Neuronal stem cell (in vitro differentiated cells): ENCODE data around the gene ATP1B3.
A peak's percentile ranks its signal among the peaks of the same experiment; 100 is the strongest.

Experiments used
- DNase-seq: peaks from one replicate; pipeline ENCODE4 v3.0.0-alpha.2; 2013; ENCODE audit warnings: low spot score
- H2AFZ ChIP-seq: one replicate; pipeline ENCODE4 v1.6.1; 2013; ENCODE audit warnings: mild to moderate bottlenecking, low read length, inconsistent platforms
- H2AK5ac ChIP-seq: 2 replicates; pipeline ENCODE4 v1.6.1; 2013; ENCODE audit warnings: low read depth, mild to moderate bottlenecking, inconsistent platforms, low read length, moderate library complexity, mixed read lengths
- H2BK120ac ChIP-seq: 2 replicates; pipeline ENCODE4 v1.6.1; 2013; ENCODE audit warnings: low read depth, mild to moderate bottlenecking, inconsistent platforms, low read length, moderate library complexity, mixed read lengths
- H2BK12ac ChIP-seq: one replicate; pipeline ENCODE4 v1.6.1; 2013; ENCODE audit warnings: low read length, inconsistent platforms
- H2BK15ac ChIP-seq: 2 replicates; pipeline ENCODE4 v1.6.1; 2013; ENCODE audit warnings: mild to moderate bottlenecking, low read length, inconsistent platforms, mixed read lengths
- H2BK5ac ChIP-seq: one replicate; pipeline ENCODE4 v1.6.1; 2013; ENCODE audit warnings: inconsistent platforms, mild to moderate bottlenecking, low read length, moderate library complexity
- H3K14ac ChIP-seq: one replicate; pipeline ENCODE4 v1.6.1; 2013; ENCODE audit warnings: low read length, inconsistent platforms
- H3K18ac ChIP-seq: 2 replicates; pipeline ENCODE4 v1.6.1; 2013; ENCODE audit warnings: low read length, inconsistent platforms
- H3K23ac ChIP-seq: 2 replicates; pipeline ENCODE4 v1.6.1; 2013; ENCODE audit warnings: low read depth, mild to moderate bottlenecking, mixed read lengths, low read length, inconsistent platforms; ENCODE audit not compliant: poor library complexity
- H3K27ac ChIP-seq: replicated peaks from 3 replicates; pipeline ENCODE4 v1.5.1; 2013; ENCODE audit warnings: low read length, inconsistent platforms
- H3K27me3 ChIP-seq, 3 experiments: 2 replicates each; pipeline ENCODE4 v1.6.1; 2013; ENCODE audit warnings: low read length in 3 of 3, mild to moderate bottlenecking in 2 of 3, inconsistent platforms in 1 of 3, low read depth in 1 of 3, mixed read lengths in 1 of 3, moderate library complexity in 1 of 3; ENCODE audit not compliant: control insufficient read depth in 3 of 3, insufficient read depth in 3 of 3
- H3K36me3 ChIP-seq, 2 donors: replicated peaks in 1 of 2; 2 replicates each; pipeline ENCODE4 v1.6.1; 2013; ENCODE audit warnings: low read length in 2 of 2; ENCODE audit not compliant: control insufficient read depth in 2 of 2, insufficient read depth in 2 of 2
- H3K4ac ChIP-seq: 2 replicates; pipeline ENCODE4 v1.6.1; 2013; ENCODE audit warnings: inconsistent platforms, mild to moderate bottlenecking, low read length, moderate library complexity
- H3K4me1 ChIP-seq, 2 donors: 1 replicate in 1 of 2; 2 replicates in 1 of 2; pipeline ENCODE4 v1.6.1; 2013; ENCODE audit warnings: low read length in 2 of 2, low read depth in 1 of 2; ENCODE audit not compliant: control insufficient read depth in 2 of 2, insufficient read depth in 1 of 2
- H3K4me2 ChIP-seq: one replicate; pipeline ENCODE4 v1.6.1; 2013; ENCODE audit warnings: mild to moderate bottlenecking, low read length, inconsistent platforms; ENCODE audit not compliant: insufficient read depth, poor library complexity, severe bottlenecking
- H3K4me3 ChIP-seq, 2 donors: 2 replicates each; pipeline ENCODE4 v1.5.1; 2013; ENCODE audit warnings: low read length in 2 of 2, mild to moderate bottlenecking in 2 of 2, inconsistent platforms in 1 of 2, moderate library complexity in 1 of 2
- H3K79me1 ChIP-seq: one replicate; pipeline ENCODE4 v1.6.1; 2013; ENCODE audit warnings: low read depth, mild to moderate bottlenecking, inconsistent platforms, low read length, moderate library complexity
- H3K9ac ChIP-seq: one replicate; pipeline ENCODE4 v1.6.1; 2013; ENCODE audit warnings: mild to moderate bottlenecking, low read depth, low read length, inconsistent platforms; ENCODE audit not compliant: poor library complexity
- H3K9me3 ChIP-seq, 2 donors: replicated peaks in 1 of 2; 2 replicates each; pipeline versions ENCODE3 to v1.6.1; 2013; ENCODE audit warnings: low read length in 2 of 2, mild to moderate bottlenecking in 2 of 2, inconsistent platforms in 1 of 2, low read depth in 1 of 2, mixed read lengths in 1 of 2, moderate library complexity in 1 of 2; ENCODE audit not compliant: control insufficient read depth in 2 of 2, insufficient read depth in 1 of 2
- H4K8ac ChIP-seq: one replicate; pipeline ENCODE4 v1.6.1; 2013; ENCODE audit warnings: low read depth, mild to moderate bottlenecking, inconsistent platforms, low read length, moderate library complexity
- H4K91ac ChIP-seq: one replicate; pipeline ENCODE4 v1.6.1; 2013; ENCODE audit warnings: low read length, low read depth, mild to moderate bottlenecking, inconsistent platforms; ENCODE audit not compliant: poor library complexity
- WGBS, 2 donors: extraction: QIAGEN DNeasy Blood & Tissue Kit; methylation state at CpG; one replicate each; pipeline ENCODE4 v1.1.7; 2013; ENCODE audit warnings: missing lambda C conversion rate in 2 of 2, mixed read lengths in 1 of 2; ENCODE audit not compliant: insufficient read length in 2 of 2, insufficient replicate concordance in 1 of 2; ENCODE audit errors: extremely low coverage in 2 of 2; 5-methylcytosine and 5-hydroxymethylcytosine counted together

Gene ATP1B3

DNA sequence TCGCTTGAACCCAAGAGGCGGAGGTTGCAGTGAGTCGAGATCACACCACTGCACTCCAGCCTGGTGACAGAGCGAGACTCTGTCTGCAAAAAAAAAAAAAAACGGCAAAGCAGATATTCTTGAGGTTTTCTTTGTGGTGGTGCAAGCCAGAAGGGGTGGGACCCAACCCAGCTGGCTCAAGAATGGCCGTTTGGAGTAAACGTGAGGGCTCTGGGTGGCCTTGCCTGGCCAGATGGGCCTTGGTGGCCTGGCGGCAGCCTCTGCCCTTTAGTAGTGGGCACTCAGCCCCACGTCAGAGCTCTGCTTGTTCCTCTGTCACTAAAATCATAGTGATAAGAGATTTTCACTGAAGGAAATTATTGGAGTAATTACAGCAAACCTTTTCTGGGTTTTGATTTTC, 50.5 kb downstream of the ATP1B3 start:
- Histone ChIP-seq H4K91ac (no peak overlapping the region), H3K4me3 (no peak overlapping the region), H4K8ac (no peak overlapping the region), H3K79me1 (no peaks in the 10 kb centered on the region), H2BK5ac (no peak overlapping the region), H2BK120ac (no peak overlapping the region), H2AK5ac (no peak overlapping the region), H3K36me3 (peaks cover 10 to 62% of the 10 kb centered on the region in 2 donors), H3K23ac (no peak overlapping the region), H3K4ac (no peak overlapping the region), H3K9me3 (peaks cover 0 to 2% of the 10 kb centered on the region in 2 donors), H3K14ac (no peak overlapping the region), H3K4me1 (no peaks in the 10 kb centered on the region), H3K4me2 (no peak overlapping the region), H2BK12ac (no peak overlapping the region), H3K27ac (no peak overlapping the region), H3K18ac (no peak overlapping the region), H2BK15ac (no peak overlapping the region), H3K27me3 (no peaks in the 10 kb centered on the region), H3K9ac (no peak overlapping the region), H2AFZ (no peak overlapping the region)
- no CpG with 5 or more reads among the region's 9 CpGs for WGBS, 2 donors
- DNase-seq = no peak

DNA sequence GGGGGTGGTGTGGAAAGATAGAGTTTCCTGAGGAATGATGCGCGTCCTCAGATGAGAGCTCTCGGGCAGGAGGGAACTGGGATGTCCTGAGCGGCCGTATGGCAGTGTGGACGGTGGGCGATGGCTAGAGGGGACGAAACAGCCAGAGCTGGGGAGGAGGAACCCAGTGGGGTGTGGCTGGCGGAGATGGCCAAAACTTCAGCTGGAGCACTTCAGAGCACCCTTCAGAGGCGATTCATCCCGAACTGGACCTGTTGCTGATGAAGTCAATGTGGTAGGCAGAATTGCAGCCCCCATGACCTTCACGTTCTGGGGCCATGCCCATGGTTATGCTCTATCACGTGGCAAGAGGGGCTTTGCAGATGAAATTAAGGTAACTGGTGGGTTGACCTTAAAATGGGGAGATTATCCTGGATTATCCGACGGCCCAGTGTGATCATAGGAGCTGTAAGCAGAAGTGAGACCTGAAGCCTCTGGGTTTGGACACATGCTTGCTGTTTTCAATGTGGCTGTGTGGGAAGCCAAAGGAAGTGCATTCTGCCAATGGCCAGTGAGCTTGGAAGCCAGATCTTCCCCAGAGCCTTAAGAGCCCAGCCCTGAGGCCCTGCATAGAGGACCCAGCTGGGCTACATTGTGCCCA, 52.3 kb downstream of the ATP1B3 start:
- H3K4ac ChIP-seq = no peak overlapping the region
- peak overlapping the region; percentile 13 for H2AK5ac ChIP-seq
- H2BK120ac ChIP-seq = no peak overlapping the region
- H3K4me1 ChIP-seq = no peaks in the 10 kb centered on the region
- WGBS, 2 donors = no CpG with 5 or more reads among the region's 15 CpGs
- no peak overlapping the region for H2AFZ ChIP-seq
- no peak overlapping the region for H3K9ac ChIP-seq
- no peak overlapping the region for H4K91ac ChIP-seq
- no peak overlapping the region for H3K14ac ChIP-seq
- no peak overlapping the region for H3K27ac ChIP-seq
- no peak overlapping the region for H2BK5ac ChIP-seq
- H3K18ac ChIP-seq = no peak overlapping the region
- H3K27me3 ChIP-seq = no peaks in the 10 kb centered on the region
- no peak overlapping the region for H3K23ac ChIP-seq
- no peak overlapping the region for H3K4me3 ChIP-seq
- no peak overlapping the region for H4K8ac ChIP-seq
- no peaks in the 10 kb centered on the region for H3K79me1 ChIP-seq
- H2BK15ac ChIP-seq = no peak overlapping the region
- H3K4me2 ChIP-seq = no peak overlapping the region
- H2BK12ac ChIP-seq = no peak overlapping the region
- DNase-seq = no peak
- peaks cover 10 to 47% of the 10 kb centered on the region in 2 donors for H3K36me3 ChIP-seq
- H3K9me3 ChIP-seq = peaks cover 0 to 2% of the 10 kb centered on the region in 2 donors

DNA sequence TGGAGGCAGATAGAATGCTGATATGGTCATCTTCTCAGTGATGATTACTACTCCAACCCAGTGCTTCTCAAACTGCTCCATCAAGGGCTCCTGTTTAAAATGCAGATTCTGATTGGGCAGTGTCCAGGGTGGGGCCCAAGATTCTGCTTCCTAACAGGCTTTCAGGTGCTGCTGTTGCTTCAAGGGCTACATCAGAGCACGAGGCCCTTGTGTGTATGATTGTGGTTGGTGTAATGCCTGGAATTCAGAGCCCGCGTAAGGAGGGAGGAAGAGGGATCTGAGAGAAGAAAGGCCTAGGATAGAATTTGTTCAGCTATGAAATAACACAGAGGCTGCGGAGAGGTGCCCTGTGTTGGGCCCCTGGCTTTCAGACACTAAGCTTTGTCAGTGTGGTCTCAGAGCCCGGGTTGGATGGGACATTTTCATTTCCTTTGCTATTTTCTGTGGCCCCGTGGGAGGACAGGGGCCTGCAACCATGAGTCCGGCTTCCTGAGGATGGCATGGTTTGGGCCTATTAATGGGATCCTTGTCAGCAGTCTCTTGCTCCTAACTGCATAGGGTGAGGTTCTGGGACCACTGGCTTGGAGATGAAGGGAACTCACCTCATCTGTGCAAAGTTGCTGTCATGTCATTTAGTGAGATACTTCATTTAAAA, 53.0 kb downstream of the ATP1B3 start:
- H2BK120ac ChIP-seq = no peak overlapping the region
- H3K14ac ChIP-seq = peak overlapping the region; percentile 8
- no peak overlapping the region for H3K27ac ChIP-seq
- H4K91ac ChIP-seq = no peak overlapping the region
- no CpG with 5 or more reads among the region's 7 CpGs for WGBS, 2 donors
- H3K79me1 ChIP-seq = no peaks in the 10 kb centered on the region
- no peak overlapping the region for H2AK5ac ChIP-seq
- H2BK5ac ChIP-seq = no peak overlapping the region
- H3K9ac ChIP-seq = no peak overlapping the region
- no peak overlapping the region for H2AFZ ChIP-seq
- H3K4me1 ChIP-seq = peaks cover 0 to 3% of the 10 kb centered on the region in 2 donors
- no peak overlapping the region for H2BK15ac ChIP-seq
- DNase-seq = no peak
- H3K18ac ChIP-seq = peak overlapping the region; percentile 72
- H2BK12ac ChIP-seq = peak overlapping the region; percentile 58
- no peak overlapping the region for H3K4me3 ChIP-seq
- H3K27me3 ChIP-seq = no peaks in the 10 kb centered on the region
- no peak overlapping the region for H3K4ac ChIP-seq
- H3K9me3 ChIP-seq = peaks cover 0 to 2% of the 10 kb centered on the region in 2 donors
- H3K36me3 ChIP-seq = peaks cover 10 to 40% of the 10 kb centered on the region in 2 donors
- H3K4me2 ChIP-seq = no peak overlapping the region
- H3K23ac ChIP-seq = no peak overlapping the region
- no peak overlapping the region for H4K8ac ChIP-seq

DNA sequence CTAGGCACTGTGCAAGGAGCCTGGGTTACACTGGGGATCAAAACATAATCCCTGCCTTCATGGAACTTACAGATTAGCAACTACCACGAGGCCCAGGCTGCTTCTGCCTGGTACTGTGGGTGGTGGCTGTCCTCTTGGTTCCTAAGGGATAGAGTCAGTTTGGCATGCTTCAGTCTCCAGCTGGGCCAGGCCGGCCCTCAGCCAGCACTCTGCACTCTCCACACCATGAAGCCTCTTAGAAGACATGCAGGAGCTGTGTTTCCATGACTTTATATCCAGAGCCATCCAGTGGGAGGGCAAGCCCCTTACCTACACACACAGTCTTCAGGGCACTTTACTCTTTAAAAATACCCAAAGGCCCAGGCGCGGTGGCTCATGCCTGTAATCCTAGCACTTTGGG, 54.4 kb downstream of the ATP1B3 start:
- Histone ChIP-seq H2BK5ac (no peak overlapping the region), H3K36me3 (peaks cover 6 to 31% of the 10 kb centered on the region in 2 donors), H3K27ac (no peak overlapping the region), H3K23ac (no peak overlapping the region), H3K9ac (no peak overlapping the region), H3K18ac (no peak overlapping the region), H3K4me1 (peaks cover 0 to 6% of the 10 kb centered on the region in 2 donors), H2AK5ac (no peak overlapping the region), H4K91ac (no peak overlapping the region), H3K4me2 (no peak overlapping the region), H2BK12ac (no peak overlapping the region), H2BK15ac (no peak overlapping the region), H3K79me1 (no peaks in the 10 kb centered on the region), H3K14ac (peak overlapping the region; percentile 71), H3K4me3 (no peak overlapping the region), H3K9me3 (peaks cover 0 to 2% of the 10 kb centered on the region in 2 donors), H2BK120ac (no peak overlapping the region), H4K8ac (no peak overlapping the region), H2AFZ (no peak overlapping the region), H3K4ac (no peak overlapping the region), H3K27me3 (no peaks in the 10 kb centered on the region)
- WGBS, 2 donors = no CpG with 5 or more reads among the region's 4 CpGs
- DNase-seq = no peak
